Midbrain (tissue), 1 donor: ENCODE data around the gene FGF1.
"Not testable (repeated sequence)": the region's sequence is repeated elsewhere in the genome, so short reads cannot be mapped to it uniquely, and the experiment has no call there.

ENCODE experiments used
- DNase-seq: peaks from one replicate; lab custom pipeline; 2025; lab: John Stamatoyannopoulos, UW

Gene FGF1

GRCh38 chr5:142668336-142668735 is 17.6 kb downstream of the FGF1 start:
- DNase-seq: no peak

- DNase-seq: no peak
Observed at GRCh38 chr5:142667831-142668230, 18.1 kb downstream of the FGF1 start.

GRCh38 chr5:142664636-142665035 is 21.3 kb downstream of the FGF1 start:
- DNase-seq: no peak

- DNase-seq: no peak
Observed at GRCh38 chr5:142664067-142664466, 21.8 kb downstream of the FGF1 start.

- no peak for DNase-seq
Observed at GRCh38 chr5:142663246-142663645, 22.6 kb downstream of the FGF1 start.

GRCh38 chr5:142661957-142662356 is 23.9 kb downstream of the FGF1 start:
- no peak for DNase-seq

GRCh38 chr5:142661143-142661542 is 24.7 kb downstream of the FGF1 start:
- no peak for DNase-seq

GRCh38 chr5:142660731-142661130 is 25.2 kb downstream of the FGF1 start:
- no peak for DNase-seq

- no peak for DNase-seq
Observed at GRCh38 chr5:142660196-142660595, 25.7 kb downstream of the FGF1 start.

GRCh38 chr5:142659405-142659804 is 26.5 kb downstream of the FGF1 start:
- DNase-seq: no peak

GRCh38 chr5:142658278-142658677 is 27.6 kb downstream of the FGF1 start:
- no peak for DNase-seq

- DNase-seq: no peak
Observed at GRCh38 chr5:142657446-142657845, 28.4 kb downstream of the FGF1 start.

GRCh38 chr5:142655339-142656267 is 30.3 kb downstream of the FGF1 start:
- peak; percentile 92 for DNase-seq

GRCh38 chr5:142654578-142655058 is 31.3 kb downstream of the FGF1 start:
- no peak for DNase-seq

GRCh38 chr5:142653321-142653720 is 32.6 kb downstream of the FGF1 start:
- DNase-seq: no peak

GRCh38 chr5:142652563-142652962 is 33.3 kb downstream of the FGF1 start:
- DNase-seq: no peak

GRCh38 chr5:142650881-142651280 is 35.0 kb downstream of the FGF1 start:
- no peak for DNase-seq

- DNase-seq: no peak
Observed at GRCh38 chr5:142650060-142650459, 35.8 kb downstream of the FGF1 start.

GRCh38 chr5:142648108-142648507 is 37.8 kb downstream of the FGF1 start:
- DNase-seq: not testable (repeated sequence)

GRCh38 chr5:142645456-142645855 is 40.4 kb downstream of the FGF1 start:
- DNase-seq: no peak

GRCh38 chr5:142644640-142645361 is 41.1 kb downstream of the FGF1 start:
- no peak for DNase-seq

- no peak for DNase-seq
Observed at GRCh38 chr5:142644127-142644526, 41.8 kb downstream of the FGF1 start.

GRCh38 chr5:142643634-142644033 is 42.3 kb downstream of the FGF1 start:
- DNase-seq: no peak
